C4-2B (cell line): ENCODE measurements around the gene GPR33.
"Not testable (repeated sequence)": the region's sequence is repeated elsewhere in the genome, so short reads cannot be mapped to it uniquely, and the experiment has no call there.

Experiments used
- H3K27ac ChIP-seq: fragments of 450-650 bp; 2 replicates; pipeline ENCODE4 v1.5.1; 2017
- ZFX ChIP-seq: fragments of 450-650 bp; IDR thresholded peaks from 2 replicates; pipeline ENCODE4 v1.6.1; 2017
- TF ChIP-seq, protein P1 (sequence below): fragments of 450-650 bp; conservative IDR thresholded peaks from 2 replicates; pipeline ENCODE4 v1.5.1; 2017; ENCODE audit warnings: mild to moderate bottlenecking

GPR33 gene

DNA sequence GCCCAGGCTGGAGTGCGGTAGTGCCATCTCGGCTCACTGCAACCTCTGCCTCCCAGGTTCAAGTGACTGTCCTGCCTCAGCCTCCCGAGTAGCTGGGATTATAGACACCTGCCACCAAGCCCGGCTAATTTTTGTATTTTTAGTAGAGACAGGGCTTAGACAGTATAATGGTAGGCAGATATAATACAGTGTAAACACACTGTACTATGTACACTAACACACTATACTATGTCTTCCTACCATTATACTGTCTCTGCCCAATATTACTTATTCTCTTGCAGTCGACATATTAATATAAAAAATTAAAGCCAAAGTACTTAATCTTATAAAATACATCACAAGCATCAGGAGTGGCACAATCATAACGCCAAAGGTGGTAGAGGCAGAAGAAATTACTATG lies 45.6 kb downstream of the GPR33 start:
- H3K27ac ChIP-seq: no peak overlapping the region
- TF ChIP-seq ZFX: no peak
- TF ChIP-seq, protein P1, sequence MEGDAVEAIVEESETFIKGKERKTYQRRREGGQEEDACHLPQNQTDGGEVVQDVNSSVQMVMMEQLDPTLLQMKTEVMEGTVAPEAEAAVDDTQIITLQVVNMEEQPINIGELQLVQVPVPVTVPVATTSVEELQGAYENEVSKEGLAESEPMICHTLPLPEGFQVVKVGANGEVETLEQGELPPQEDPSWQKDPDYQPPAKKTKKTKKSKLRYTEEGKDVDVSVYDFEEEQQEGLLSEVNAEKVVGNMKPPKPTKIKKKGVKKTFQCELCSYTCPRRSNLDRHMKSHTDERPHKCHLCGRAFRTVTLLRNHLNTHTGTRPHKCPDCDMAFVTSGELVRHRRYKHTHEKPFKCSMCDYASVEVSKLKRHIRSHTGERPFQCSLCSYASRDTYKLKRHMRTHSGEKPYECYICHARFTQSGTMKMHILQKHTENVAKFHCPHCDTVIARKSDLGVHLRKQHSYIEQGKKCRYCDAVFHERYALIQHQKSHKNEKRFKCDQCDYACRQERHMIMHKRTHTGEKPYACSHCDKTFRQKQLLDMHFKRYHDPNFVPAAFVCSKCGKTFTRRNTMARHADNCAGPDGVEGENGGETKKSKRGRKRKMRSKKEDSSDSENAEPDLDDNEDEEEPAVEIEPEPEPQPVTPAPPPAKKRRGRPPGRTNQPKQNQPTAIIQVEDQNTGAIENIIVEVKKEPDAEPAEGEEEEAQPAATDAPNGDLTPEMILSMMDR: no peak

DNA sequence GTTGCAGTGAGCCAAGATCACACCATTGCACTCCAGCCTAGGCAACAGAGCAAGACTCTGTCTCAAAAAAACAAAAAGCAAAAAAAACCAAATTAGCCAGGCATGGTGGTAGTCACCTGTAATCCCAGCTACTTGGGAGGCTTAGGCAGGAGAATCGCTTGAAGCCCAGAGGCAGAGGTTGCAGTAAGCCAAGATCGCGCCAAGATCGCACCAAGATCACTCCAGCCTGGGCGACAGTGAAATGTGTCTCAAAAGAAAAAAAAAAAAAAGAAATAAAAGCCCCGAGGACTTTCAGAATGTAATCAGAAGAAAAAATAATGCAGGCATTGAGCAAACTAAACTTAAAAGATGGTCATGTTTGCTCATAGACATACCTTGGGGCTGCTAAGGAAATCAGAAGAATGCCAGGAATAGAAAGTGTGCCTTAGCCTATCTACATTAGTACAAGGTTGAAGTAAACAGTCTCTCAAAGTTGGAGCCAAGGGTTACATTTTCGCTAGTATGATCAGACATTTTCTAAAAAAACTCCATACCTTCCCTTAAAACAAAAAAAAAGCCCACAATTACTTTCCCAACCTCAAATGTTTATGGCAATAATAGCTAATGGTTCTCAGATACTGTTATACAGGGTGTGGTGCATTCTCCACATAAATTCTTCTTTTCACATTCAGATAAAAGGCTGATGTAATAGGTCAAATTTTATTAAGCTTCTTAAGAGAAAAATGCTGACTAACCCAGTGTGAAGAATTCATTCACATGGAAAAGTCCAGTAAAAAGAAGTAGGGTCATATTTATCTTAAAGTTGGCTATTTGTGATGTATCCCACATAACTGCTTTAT lies 46.3 kb downstream of the GPR33 start:
- TF ChIP-seq, protein P1: no peak
- no peak for TF ChIP-seq ZFX
- no peak overlapping the region for H3K27ac ChIP-seq

DNA sequence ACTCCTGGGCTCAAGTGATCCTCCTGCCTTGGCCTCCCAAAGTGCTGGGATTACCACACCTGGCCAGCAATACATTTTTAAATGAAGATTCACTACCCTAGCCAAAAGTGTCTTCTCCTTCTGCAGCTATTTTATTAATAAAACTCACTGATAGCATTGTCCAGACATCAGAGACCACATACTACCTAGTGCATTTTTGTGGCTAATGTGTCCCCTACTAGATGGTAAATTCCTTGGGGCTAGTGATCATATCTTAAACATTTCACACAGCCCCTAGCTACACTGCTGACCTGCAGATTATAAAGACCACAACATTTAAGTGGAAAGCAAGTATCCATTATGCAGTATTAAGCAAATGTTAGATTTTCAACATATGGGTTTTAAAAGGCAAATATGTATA lies 47.6 kb downstream of the GPR33 start:
- H3K27ac ChIP-seq: no peak overlapping the region
- TF ChIP-seq, protein P1: no peak
- TF ChIP-seq ZFX: no peak

DNA sequence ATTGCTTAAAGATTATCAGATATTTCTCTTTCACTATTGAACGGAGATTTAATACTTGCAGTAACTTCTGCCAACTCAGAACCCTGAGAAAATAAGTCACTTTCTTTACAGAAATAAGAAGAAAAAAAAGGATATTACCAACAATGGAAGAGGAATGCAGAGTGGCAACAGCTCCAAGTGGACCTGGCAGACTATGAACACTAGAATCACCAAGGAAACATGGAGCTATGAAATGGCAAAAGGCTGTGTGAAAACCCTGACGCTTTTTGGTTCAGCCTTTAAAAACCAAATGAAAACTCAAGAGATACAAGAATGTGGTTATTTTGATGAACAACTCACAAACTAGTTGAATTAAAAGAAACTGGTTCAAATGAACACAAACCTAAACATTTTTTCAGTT lies 48.3 kb downstream of the GPR33 start:
- no peak for TF ChIP-seq ZFX
- TF ChIP-seq, protein P1: no peak
- H3K27ac ChIP-seq: no peak overlapping the region

DNA sequence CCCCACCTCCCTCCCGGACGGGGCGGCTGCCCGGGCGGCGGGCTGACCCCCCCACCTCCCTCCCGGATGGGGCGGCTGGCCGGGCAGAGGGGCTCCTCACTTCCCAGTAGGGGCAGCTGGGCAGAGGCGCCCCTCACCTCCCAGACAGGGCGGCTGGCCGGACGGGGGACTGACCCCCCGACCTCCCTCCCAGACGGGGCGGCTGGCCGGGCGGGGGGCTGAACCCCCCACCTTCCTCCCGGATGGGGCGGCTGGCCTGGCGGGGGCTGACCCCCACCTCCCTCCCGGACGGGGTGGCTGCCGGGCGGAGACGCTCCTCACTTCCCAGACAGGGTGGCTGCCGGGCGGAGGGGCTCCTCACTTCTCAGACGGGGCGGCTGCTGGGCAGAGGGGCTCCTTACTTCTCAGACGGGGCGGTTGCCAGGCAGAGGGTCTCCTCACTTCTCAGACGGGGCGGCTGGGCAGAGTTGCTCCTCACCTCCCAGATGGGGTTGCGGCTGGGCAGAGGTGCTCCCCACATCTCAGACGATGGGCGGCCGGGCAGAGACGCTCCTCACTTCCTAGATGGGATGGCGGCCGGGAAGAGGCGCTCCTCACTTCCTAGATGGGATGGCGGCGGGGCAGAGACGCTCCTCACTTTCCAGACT lies 50.7 kb downstream of the GPR33 start:
- not testable (repeated sequence) for H3K27ac ChIP-seq

DNA sequence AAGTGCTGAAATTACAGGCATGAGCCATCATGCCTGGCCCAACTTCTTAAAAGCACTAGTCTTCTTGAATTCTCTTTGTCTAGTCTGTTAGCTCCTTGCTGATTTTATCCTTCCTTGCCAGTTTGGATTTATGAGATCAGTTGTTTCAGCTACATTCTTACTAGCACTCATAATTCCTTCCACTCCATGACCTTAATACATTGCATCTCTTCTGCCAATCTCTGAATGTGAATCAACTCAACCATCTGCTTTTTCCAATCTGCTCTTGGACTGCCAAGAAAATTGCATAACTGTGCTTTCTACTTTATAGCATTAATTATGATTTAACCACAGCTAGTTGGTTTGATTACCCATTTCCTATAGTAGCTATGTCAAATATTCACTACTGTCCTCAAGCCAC lies 52.6 kb downstream of the GPR33 start:
- H3K27ac ChIP-seq: no peak overlapping the region
- TF ChIP-seq, protein P1: no peak
- no peak for TF ChIP-seq ZFX
